Measurements from ENCODE around the gene PRPS1L1.

Gene PRPS1L1

GRCh38 chr7:18004372-18004771 lies 23.3 kb downstream of the PRPS1L1 start:
- no peak for DNase-seq

DNA sequence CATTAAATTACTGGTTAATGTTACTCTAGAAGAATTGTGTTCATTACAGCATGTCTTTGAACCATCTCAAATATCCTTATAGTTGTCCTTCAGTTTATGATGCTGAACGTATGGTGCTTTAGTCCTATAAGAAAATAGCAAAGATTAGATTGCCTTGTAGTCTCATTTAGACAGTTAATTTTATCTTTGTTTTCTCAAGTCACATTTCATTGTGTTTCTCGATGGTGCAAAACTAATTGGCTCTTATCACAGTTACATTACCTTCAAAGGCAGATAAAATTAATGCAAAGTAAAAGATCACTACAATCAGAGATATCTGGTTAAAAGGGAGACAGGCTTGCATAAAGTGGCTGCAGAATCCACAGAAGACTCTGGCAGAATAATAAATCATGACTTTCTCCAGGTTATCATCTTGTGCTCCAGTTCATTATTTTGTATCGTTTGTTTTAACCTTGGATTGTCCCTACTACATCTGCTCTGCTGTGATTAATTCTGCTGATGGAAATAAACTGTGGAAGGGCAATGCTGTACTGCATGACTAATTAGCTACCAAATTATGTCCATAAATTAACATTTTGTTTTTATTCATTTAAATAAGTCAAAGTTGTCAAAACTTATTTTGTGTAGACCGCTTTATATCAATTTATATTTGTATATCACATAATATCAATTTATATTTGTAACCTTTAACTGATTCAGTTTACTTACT lies 24.2 kb downstream of the PRPS1L1 start:
- no peak for DNase-seq

GRCh38 chr7:17998692-17999091 lies 29.0 kb downstream of the PRPS1L1 start:
- DNase-seq = no peak

GRCh38 chr7:17996442-17997223 lies 31.0 kb downstream of the PRPS1L1 start:
- DNase-seq = no peak

DNA sequence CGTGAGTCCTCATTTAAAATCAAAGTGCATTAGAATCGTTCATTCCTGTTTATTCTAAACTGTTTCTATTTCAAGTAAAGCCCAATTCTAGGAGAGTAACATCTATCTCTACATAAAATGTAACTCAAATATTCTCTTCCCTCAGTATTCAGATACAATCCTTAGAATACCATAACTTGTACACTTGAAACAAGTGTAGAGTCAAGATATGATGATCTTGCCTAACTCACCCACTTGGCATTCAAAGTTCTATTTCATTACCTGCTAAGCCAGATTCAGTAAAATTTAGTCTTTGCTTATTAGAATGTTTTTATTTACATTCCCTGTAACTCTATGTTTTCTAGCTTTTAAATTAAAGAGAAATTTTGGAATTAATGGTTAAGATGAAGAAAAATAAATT lies 31.6 kb downstream of the PRPS1L1 start:
- DNase-seq = no peak

DNA sequence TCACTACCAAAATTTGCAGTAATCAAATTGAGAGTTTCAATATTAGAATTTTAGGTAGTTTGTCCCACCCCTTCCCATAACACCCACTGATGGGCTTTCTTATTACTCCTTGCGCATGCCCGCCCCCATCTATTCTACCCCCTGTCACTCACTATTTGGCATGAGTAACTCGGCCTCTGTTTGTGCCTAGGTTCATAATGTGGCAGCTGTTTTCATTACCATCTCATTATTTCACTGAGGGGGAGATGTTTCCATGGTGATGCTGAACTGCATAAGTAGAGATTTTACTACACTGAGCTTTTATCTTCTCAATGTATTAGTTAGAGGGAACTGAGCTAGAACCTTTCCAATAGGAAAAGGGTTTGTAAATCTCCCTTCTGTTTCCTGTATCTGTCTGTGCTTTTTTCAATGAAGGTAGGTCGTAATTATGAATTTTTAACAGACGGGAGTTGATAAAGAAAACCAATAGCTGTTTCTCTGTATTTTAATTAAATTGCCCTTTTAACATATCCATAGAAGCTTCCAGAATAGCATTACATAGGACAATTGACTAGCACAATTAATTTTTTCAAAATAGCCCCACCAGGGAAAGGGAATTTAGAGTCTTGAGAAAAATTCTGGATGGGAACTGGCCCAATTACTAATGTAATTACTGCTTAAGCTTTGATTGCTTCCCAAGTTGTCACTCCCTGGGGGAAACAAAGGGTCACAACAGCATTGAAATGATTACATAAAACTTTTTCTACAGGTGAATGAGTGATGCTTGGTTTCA lies 33.4 kb downstream of the PRPS1L1 start:
- no peak for DNase-seq

- DNase-seq = no peak
These were observed 35.6 kb downstream of the PRPS1L1 start for GRCh38 chr7:17991866-17992648.

DNA sequence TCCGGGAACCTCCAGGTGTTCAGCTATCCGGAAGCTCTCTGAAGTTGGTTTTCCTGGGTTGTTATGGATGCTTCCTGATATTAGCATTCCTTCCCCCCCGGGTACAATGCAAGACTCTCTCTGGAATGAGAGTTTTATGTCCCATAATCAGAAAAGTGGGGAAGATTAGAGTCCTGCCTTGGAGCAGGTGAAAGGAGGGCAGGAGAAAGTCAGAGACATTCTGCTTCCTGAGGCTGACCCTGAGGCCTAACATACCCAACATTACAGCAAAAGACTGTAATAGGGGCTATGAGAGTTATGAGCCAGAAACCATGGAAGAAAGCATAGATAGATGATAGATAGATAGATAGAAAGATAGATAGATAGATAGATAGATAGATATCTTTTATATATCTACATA lies 36.9 kb downstream of the PRPS1L1 start:
- no peak for DNase-seq

DNA sequence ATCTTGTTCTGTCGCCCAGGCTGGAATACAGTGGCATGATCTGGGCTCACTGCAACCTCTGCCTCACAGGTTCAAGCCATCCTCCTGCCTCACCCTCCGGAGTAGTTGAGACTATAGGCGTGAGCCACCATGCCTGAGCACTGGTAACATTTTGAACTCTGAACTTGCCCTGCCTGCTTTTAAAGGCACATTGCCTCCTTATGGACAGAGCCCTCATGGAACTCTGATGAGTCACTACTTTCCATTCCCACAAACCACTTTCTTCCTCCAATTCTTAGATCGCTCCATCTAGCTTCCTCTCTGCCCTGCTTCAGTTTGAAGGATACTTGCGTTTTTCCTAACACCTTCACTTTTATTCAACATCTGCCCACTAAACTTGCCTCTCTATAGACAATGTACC lies 38.1 kb downstream of the PRPS1L1 start:
- no peak for DNase-seq

DNA sequence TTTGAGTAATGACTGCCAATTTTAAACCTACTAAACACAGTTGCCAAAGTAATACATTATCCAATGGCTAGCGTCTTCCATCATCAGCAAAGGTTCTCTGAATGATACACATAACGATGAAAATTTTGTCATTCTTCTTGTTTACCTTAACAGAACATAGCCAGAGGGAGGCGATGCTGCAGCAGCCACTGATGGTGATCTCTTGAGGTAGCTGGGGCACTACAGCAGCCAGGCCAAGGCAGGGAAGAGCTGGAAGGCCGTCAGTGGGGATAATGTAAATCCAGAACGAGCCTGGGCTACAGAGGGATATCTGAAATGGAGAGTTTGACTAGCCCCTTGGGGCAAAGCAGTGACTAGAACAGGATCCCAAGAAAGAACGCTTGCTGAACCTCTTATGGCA lies 38.8 kb downstream of the PRPS1L1 start:
- DNase-seq = no peak

DNA sequence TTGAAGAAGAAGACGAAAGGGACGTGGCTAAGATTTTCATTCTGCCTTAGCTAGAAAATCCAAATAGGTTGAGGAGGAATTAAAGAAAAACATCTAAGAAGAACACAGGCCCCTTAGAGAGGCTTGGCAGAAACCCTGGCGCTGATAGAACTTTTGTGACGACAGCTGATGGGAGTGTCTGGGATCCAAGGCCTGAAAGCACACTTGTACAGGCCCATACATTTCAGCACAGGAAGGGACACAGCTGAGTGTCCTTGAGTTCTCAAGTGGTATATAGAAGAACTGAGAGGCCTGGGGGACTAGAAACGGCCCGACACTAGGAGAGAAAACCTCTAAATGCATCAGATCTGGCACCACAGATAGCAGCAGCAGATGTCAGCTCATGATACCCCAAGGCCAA lies 39.5 kb downstream of the PRPS1L1 start:
- no peak for DNase-seq

GRCh38 chr7:17986851-17987250 lies 40.8 kb downstream of the PRPS1L1 start:
- no peak for DNase-seq

GRCh38 chr7:17985473-17986239 lies 42.0 kb downstream of the PRPS1L1 start:
- DNase-seq = no peak

DNA sequence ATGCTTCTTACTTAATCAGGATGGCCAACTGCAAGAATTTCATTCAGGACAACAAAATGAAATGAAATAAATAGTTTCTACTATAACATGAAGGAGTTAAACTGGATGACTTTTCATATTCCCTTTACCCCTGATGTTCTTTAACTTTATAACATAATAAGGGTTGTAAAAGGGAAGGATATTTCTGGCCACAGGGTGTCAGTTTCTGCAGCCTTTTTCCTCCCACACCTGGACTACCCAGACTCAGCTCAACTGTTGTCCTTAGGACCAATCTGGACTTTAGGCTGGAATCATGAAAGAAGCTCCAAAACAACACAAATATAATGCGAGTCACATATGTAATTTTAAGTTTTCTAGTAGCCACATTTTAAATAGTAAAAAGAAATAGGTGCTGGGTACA lies 43.4 kb downstream of the PRPS1L1 start:
- DNase-seq = no peak

GRCh38 chr7:17983221-17984062 lies 44.2 kb downstream of the PRPS1L1 start:
- no peak for DNase-seq

DNA sequence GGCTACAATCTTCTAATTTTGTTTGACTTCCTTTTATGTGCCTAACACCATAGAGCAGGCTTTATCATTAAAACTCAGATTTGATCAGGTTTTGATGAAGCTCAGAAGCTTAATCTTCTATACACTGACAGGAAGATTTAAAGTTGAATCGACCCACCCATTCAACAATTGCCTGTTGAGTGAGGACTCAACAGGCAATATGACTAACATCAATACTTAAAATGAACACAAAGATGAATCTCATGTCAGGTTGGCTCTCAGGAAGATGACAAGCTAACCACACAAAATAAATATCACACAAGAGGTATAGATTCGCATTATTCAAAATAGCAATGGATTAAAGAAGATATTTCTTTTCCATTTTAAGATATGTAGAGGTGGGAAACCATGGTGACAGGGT lies 50.7 kb downstream of the PRPS1L1 start:
- no peak for DNase-seq

Measured in NCI-H1092 treated with DMSO at 0.1 percent for 48 hours (cell line).